ENCODE results near the gene HSPA14.
A peak's percentile ranks its signal among the peaks of the same experiment; 100 is the strongest.

- TF ChIP-seq CTCF (IDR thresholded peaks at IDR 0.05): peak in 3 of 4 experiments; percentile 24 to 42 (median 26)
- no peak for TF ChIP-seq POLR2AphosphoS5 (IDR thresholded peaks at IDR 0.05)
These were observed 66.2 kb downstream of the HSPA14 start for GRCh38 chr10:14904316-14904732.
